ENCODE results near the gene LRCH3. TPM values are rescaled to one million over a fixed set of nuclear protein-coding genes. Genes with fewer than 3 reads are reported as not detected.
"Not testable (repeated sequence)": the region's sequence is repeated elsewhere in the genome, so short reads cannot be mapped to it uniquely, and the experiment has no call there.

Gene LRCH3
- total and polyA plus RNA-seq, 9 of the 15 experiments (the other 6 are each of a cell fraction or from before 2014, with no cell fraction given), result 4.6 to 75.3 (median 30.3) TPM

- BruUV-seq (replicated peaks); H3K27ac ChIP-seq (ENCODE audit: extremely low read depth, low read depth, low read length); H3K4me3 ChIP-seq; DNase-seq (ENCODE audit: extremely low read depth in 1 of 4, low spot score in 3 of 4); H3K9ac ChIP-seq (ENCODE audit: insufficient read depth in 1 of 2, low read depth in 2 of 2, low read length in 2 of 2); CTCF ChIA-PET (ENCODE audit: low intra/inter-chr PET ratio); POLR2A ChIA-PET; H4K20me1 ChIP-seq (replicated peaks; ENCODE audit: control insufficient read depth, insufficient read depth, low read length); H3K4me2 ChIP-seq (ENCODE audit: insufficient read depth, low read length); ATAC-seq; in situ Hi-C loops (cut with MboI); H3K79me2 ChIP-seq (ENCODE audit: control insufficient read depth, insufficient read depth, low read length); FAIRE-seq; H3K27me3 ChIP-seq (ENCODE audit: control insufficient read depth in 2 of 2, insufficient read depth in 2 of 2, low read length in 2 of 2); H3K9me1 ChIP-seq (ENCODE audit: control insufficient read depth, insufficient read depth, low read length); H3K9me3 ChIP-seq (replicated peaks; ENCODE audit: control insufficient read depth, insufficient read depth, low read depth, low read length); H3K4me1 ChIP-seq (replicated peaks in 1 of 2; ENCODE audit: control insufficient read depth in 2 of 2, insufficient read depth in 2 of 2, low read length in 2 of 2); H2AFZ ChIP-seq (ENCODE audit: low read depth, low read length); H3K36me3 ChIP-seq (ENCODE audit: control insufficient read depth, insufficient read depth, low read length): not testable (repeated sequence)
- intact Hi-C loops (cut with micrococcal nuclease), result loop anchor here (5.0 to 10.0 kb wide), 3 partner anchors 144 to 314 kb away; no protein-coding TSS in a partner anchor
- WGBS (ENCODE audit: insufficient coverage, low coverage, missing lambda C conversion rate), result 32% methylated on average over 2 of the region's 2 CpGs
Measured at GRCh38 chr3:197908550-197908949, 117.5 kb downstream of the LRCH3 start.

- H3K27ac ChIP-seq (ENCODE audit: extremely low read depth, low read depth, low read length), result no peak overlapping the region
- H3K9me1 ChIP-seq (ENCODE audit: control insufficient read depth, insufficient read depth, low read length), result no peaks in the 10 kb centered on the region
- no peak overlapping the region for H3K4me3 ChIP-seq
- H4K20me1 ChIP-seq (replicated peaks; ENCODE audit: control insufficient read depth, insufficient read depth, low read length), result no peaks in the 10 kb centered on the region
- in situ Hi-C loops (cut with MboI) (no loop called here), intact Hi-C loops (cut with micrococcal nuclease) (loop anchor here (5.0 to 10.0 kb wide), 3 partner anchors 143 to 314 kb away; no protein-coding TSS in a partner anchor)
- TF ChIP-seq CEBPB (tag; IDR thresholded peaks at IDR 0.05) (peak; percentile 69), ASH1L (IDR thresholded peaks at IDR 0.05; ENCODE audit: borderline replicate concordance, low read depth, partially characterized antibody) (no peak)
- H2AFZ ChIP-seq (ENCODE audit: low read depth, low read length), result no peak overlapping the region
- ChIA-PET POLR2A (interaction anchor here (2.2 kb wide), 1 partner anchor 18 kb away, joined by 7 read pairs; no protein-coding TSS in a partner anchor), CTCF (ENCODE audit: low intra/inter-chr PET ratio) (no interaction called here)
- no peak overlapping the region for H3K9ac ChIP-seq (ENCODE audit: insufficient read depth in 1 of 2, low read depth in 2 of 2, low read length in 2 of 2)
- H3K4me2 ChIP-seq (ENCODE audit: insufficient read depth, low read length), result no peak overlapping the region
- WGBS (ENCODE audit: insufficient coverage, low coverage, missing lambda C conversion rate), result 23% methylated on average over 4 of the region's 4 CpGs
- no peaks in the 10 kb centered on the region for H3K9me3 ChIP-seq (replicated peaks; ENCODE audit: control insufficient read depth, insufficient read depth, low read depth, low read length)
- no peaks in the 10 kb centered on the region for H3K79me2 ChIP-seq (ENCODE audit: control insufficient read depth, insufficient read depth, low read length)
- no TSS peak for BruUV-seq (replicated peaks)
- ATAC-seq (no peak), DNase-seq (ENCODE audit: extremely low read depth in 1 of 4, low spot score in 3 of 4) (no peak), FAIRE-seq (no peak)
- H3K36me3 ChIP-seq (ENCODE audit: control insufficient read depth, insufficient read depth, low read length), result no peaks in the 10 kb centered on the region
- H3K4me1 ChIP-seq (replicated peaks in 1 of 2; ENCODE audit: control insufficient read depth in 2 of 2, insufficient read depth in 2 of 2, low read length in 2 of 2), result peaks cover 6% of the 10 kb centered on the region in 2 experiments; a peak in 3 of 5 replicates
- H3K27me3 ChIP-seq (ENCODE audit: control insufficient read depth in 2 of 2, insufficient read depth in 2 of 2, low read length in 2 of 2), result no peaks in the 10 kb centered on the region
Measured at GRCh38 chr3:197908957-197909701, 118.1 kb downstream of the LRCH3 start.
